Upper lobe of left lung (tissue), 6 donors: Measurements from ENCODE around the gene ZNF750. TPM values are rescaled to one million over a fixed set of nuclear protein-coding genes. Genes with fewer than 3 reads are reported as not detected.

Experiments
- ATAC-seq, 2 donors: fragments of 200-7000 bp; cut with Tn5 transposase; one replicate each; pipeline ENCODE4 v1.9.1; 2022; ENCODE audit warnings: mild to moderate bottlenecking in 2 of 2, moderate library complexity in 2 of 2; ENCODE audit not compliant: low FRiP score in 2 of 2
- DNase-seq, 2 donors: peaks; one replicate each; pipeline ENCODE4 v3.0.0-alpha.2; 2019 to 2020
- H3K27ac ChIP-seq, 4 donors: fragments of 200-600 bp; sonication (generic); one replicate each; pipeline ENCODE4 v1.5.1; 2016 to 2019
- H3K27me3 ChIP-seq, 4 donors: fragments of 200-600 bp; sonication (generic); one replicate each; pipeline ENCODE4 v1.5.1; 2017 to 2019
- H3K36me3 ChIP-seq, 4 donors: fragments of 200-600 bp; sonication (generic); one replicate each; pipeline ENCODE4 v1.5.1; 2016 to 2019
- H3K4me1 ChIP-seq, 4 donors: fragments of 200-600 bp; sonication (generic); one replicate each; pipeline ENCODE4 v1.5.1; 2018 to 2019
- H3K4me3 ChIP-seq, 4 donors: fragments of 200-600 bp; sonication (generic); one replicate each; pipeline ENCODE4 v1.5.1; 2017 to 2019; ENCODE audit warnings: mild to moderate bottlenecking in 2 of 4, moderate library complexity in 1 of 4
- H3K9me3 ChIP-seq, 4 donors: fragments of 200-600 bp; sonication (generic); one replicate each; pipeline ENCODE4 v1.5.1; 2018 to 2019
- CTCF ChIP-seq, 6 experiments: fragments of 450-650 bp in 4 of 6; fragments of 200-600 bp in 2 of 6; sonication (generic) in 2 of 6; IDR thresholded peaks; one replicate each; pipeline ENCODE4 v1.5.1; 2016 to 2019; ENCODE audit warnings: antibody characterized with exemption in 6 of 6
- EP300 ChIP-seq, 4 donors: sonication (generic); formaldehyde crosslinking; IDR thresholded peaks; one replicate each; pipeline ENCODE4 v1.5.1; 2017; ENCODE audit warnings: antibody characterized with exemption in 4 of 4, control low read depth in 2 of 4
- POLR2A ChIP-seq, 4 donors: fragments of 450-650 bp; IDR thresholded peaks; one replicate each; pipeline ENCODE4 v1.5.1; 2016 to 2017; ENCODE audit warnings: antibody characterized with exemption in 4 of 4, mild to moderate bottlenecking in 2 of 4
- POLR2AphosphoS5 ChIP-seq, 2 donors: sonication (generic); formaldehyde crosslinking; IDR thresholded peaks; one replicate each; pipeline ENCODE4 v1.5.1; 2017; ENCODE audit warnings: antibody characterized with exemption in 2 of 2
- WGBS, 2 donors: methylation state at CpG; one replicate each; pipeline ENCODE4 v1.1.5; 2017 to 2018; 5-methylcytosine and 5-hydroxymethylcytosine counted together
- total RNA-seq, 6 donors: library from RNA; depleted of rRNA in 4 of 6; stranded (reverse); fragments of >200 nt in 4 of 6; gene quantifications; one replicate each; pipeline versions ENCODE4 v1.1.0 to v1.2.1, GENCODE V29; 2016 to 2021
- donor health status: DM: no; HTN: no; CAD: no; lungs with moderate emphysema.
- donor health status: DM: no; HTN: yes; CAD: no; lungs with severe emphysema.

ZNF750 gene
- total RNA-seq, 6 donors from 2014 or later = 2.9 to 14.4 (median 6.9) TPM

DNA sequence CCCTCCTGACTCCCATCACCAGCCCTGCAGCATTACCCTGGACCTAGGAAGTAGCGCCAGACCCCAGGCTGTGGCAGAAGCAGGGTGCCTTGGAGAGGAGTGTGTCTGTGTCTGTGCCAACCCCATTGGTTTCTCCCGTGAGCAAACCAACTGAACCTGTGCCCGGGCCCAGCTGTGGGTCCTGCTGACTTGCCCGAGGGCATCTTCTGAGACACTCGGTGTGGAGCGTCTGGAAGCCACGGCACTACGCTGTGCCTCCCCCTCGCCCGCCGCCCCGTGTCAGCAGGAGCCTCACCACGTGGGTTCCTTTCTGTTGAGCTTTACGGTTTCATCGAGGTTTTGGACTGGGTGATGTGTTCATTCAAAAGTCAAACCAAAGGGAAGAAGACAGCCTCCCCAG is 27.8 kb downstream of the ZNF750 start:
- 91 to 95% methylated on average over 15 of the region's 15 CpGs for WGBS, 2 donors
- peak in 1 of 2 donors; percentile 68 for DNase-seq

GRCh38 chr17:82810644-82811430 is 29.0 kb downstream of the ZNF750 start:
- TF ChIP-seq CTCF (IDR thresholded peaks at IDR 0.05) = no peak
- no peak for TF ChIP-seq POLR2A (IDR thresholded peaks at IDR 0.05)
- no peak for TF ChIP-seq EP300 (IDR thresholded peaks at IDR 0.05)
- TF ChIP-seq POLR2AphosphoS5 (IDR thresholded peaks at IDR 0.05) = no peak
- Histone ChIP-seq H3K27ac (no peak overlapping the region), H3K36me3 (peaks cover 6 to 56% (median 23%) of the 10 kb centered on the region in 4 donors), H3K9me3 (no peaks in the 10 kb centered on the region), H3K4me3 (no peak overlapping the region), H3K4me1 (peaks cover 0 to 4% (median 2%) of the 10 kb centered on the region in 4 donors), H3K27me3 (no peaks in the 10 kb centered on the region)
- 89 to 92% methylated on average over 20 to 22 of the region's 22 CpGs for WGBS, 2 donors
- ATAC-seq = no peak
- peak in 1 of 2 donors; percentile 68 for DNase-seq

More for the DNA sequence above, 27.8 kb downstream of the ZNF750 start:
- no peak for ATAC-seq
- Histone ChIP-seq H3K36me3 (peaks cover 6 to 52% (median 20%) of the 10 kb centered on the region in 4 donors), H3K4me1 (peaks cover 0 to 7% (median 2%) of the 10 kb centered on the region in 4 donors), H3K27me3 (no peaks in the 10 kb centered on the region), H3K9me3 (no peaks in the 10 kb centered on the region), H3K4me3 (no peak overlapping the region), H3K27ac (no peak overlapping the region)
- no peak for TF ChIP-seq CTCF (IDR thresholded peaks at IDR 0.05)
- no peak for TF ChIP-seq POLR2A (IDR thresholded peaks at IDR 0.05)
- TF ChIP-seq POLR2AphosphoS5 (IDR thresholded peaks at IDR 0.05) = no peak
- no peak for TF ChIP-seq EP300 (IDR thresholded peaks at IDR 0.05)

DNA sequence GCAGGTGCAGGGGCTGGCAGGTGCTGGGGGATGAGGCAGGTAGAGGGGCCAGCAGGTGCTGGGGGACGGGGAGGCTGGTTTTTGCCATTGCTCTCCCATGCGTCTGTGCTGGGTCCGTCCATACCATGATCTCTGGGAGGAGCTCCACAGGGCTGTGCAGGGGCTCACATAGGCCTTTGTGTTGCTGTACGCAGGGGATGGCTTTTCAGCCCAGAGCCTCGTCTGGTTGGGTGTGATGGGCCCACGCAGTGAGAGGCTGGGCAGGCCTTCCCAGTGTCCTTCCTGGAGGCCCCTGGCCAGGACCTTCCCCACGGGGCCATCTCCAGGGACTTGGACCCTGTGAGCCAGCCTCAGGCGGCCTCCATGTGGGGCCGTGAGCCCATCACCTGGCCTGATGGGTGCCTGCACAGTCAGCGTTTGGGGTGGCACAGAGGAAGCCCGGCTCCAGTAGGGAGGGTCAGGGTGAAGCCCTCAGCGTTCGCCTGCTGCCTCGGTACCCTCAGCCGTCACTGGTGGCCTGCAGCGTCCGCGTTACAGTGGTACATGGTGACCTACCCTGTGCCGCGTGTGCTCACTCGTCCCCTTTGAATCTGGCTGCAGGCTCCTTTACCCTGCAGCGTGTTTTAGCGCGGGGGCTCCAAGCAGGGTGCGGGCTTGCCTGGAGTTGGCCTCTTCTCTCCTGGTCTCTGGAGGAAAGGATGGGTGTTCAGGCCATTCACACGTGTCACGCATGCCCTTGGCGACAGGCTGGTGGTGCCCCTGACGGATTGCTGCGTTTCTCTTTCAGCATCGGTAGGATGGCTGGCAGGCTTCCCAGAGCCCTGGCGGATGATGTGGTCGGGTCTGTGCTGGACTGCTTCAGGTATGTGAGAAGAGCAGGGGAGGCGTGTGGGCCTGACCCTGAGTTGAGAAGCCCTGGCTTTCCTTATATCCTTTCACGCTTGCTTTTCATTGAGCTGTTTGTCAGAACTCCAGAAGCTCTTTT is 30.6 kb downstream of the ZNF750 start:
- no peak for ATAC-seq
- TF ChIP-seq POLR2A (IDR thresholded peaks at IDR 0.05) (no peak), CTCF (IDR thresholded peaks at IDR 0.05) (no peak), EP300 (IDR thresholded peaks at IDR 0.05) (no peak), POLR2AphosphoS5 (IDR thresholded peaks at IDR 0.05) (no peak)
- Histone ChIP-seq H3K27me3 (no peaks in the 10 kb centered on the region), H3K27ac (no peak overlapping the region), H3K9me3 (no peaks in the 10 kb centered on the region), H3K4me3 (no peak overlapping the region), H3K4me1 (no peaks in the 10 kb centered on the region), H3K36me3 (peaks cover 4 to 46% (median 20%) of the 10 kb centered on the region in 4 donors)
- DNase-seq = peak in 1 of 2 donors; percentile 67
- WGBS, 2 donors = 88 to 90% methylated on average over 24 to 34 of the region's 35 CpGs

DNA sequence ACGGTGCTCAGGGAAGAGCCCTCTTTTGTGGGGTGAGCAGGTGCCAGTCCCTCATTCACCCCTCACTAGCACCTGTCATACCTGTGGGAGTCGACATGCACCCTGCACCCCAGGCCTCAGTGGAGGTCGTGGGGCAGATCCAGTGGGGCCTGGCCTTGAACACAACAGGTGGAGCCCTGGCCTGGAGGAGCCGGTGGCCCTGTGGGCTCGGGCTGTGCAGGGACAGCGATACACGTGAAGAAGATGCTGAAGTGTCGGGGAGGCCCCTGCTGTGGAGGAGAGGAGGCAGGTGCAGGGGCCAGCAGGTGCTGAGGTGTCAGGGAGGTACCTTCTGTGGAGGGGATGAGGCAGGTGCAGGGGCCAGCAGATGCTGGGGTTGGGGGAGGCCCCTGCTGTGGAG is 31.8 kb downstream of the ZNF750 start:
- Histone ChIP-seq H3K9me3 (no peaks in the 10 kb centered on the region), H3K27me3 (no peaks in the 10 kb centered on the region), H3K27ac (no peak overlapping the region), H3K36me3 (peaks cover 4 to 46% (median 20%) of the 10 kb centered on the region in 4 donors), H3K4me3 (no peak overlapping the region), H3K4me1 (no peaks in the 10 kb centered on the region)
- 93 to 99% methylated on average over 8 of the region's 8 CpGs for WGBS, 2 donors
- no peak for DNase-seq
- TF ChIP-seq POLR2A (IDR thresholded peaks at IDR 0.05) (no peak), EP300 (IDR thresholded peaks at IDR 0.05) (no peak), CTCF (IDR thresholded peaks at IDR 0.05) (no peak), POLR2AphosphoS5 (IDR thresholded peaks at IDR 0.05) (no peak)
- no peak for ATAC-seq
